GM21390 (cell line): ENCODE results near the gene OPALIN.

Experiments used
- ATAC-seq: cut with Tn5 transposase; IDR thresholded peaks from one replicate; pipeline ENCODE4 v1.9.1; 2021; ENCODE audit not compliant: unreplicated experiment

OPALIN gene

DNA sequence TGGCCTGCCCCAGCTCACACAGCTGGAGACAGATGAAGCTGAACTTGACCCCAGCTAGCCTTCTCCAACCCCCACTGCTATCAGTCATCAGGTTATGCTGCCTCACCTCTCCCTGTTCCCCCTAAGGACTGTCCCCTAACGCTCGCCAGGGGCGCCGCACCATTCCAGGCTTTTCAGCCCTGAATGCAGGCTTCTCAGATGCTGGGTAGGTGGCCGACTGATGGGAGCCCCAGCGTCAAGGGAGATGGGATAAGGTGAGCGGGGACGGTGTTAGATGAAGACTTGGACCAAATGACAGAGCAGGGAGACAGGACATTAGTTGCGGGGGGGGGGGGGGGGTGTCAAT lies 15.8 kb upstream of the OPALIN start:
- ATAC-seq, result no peak

GRCh38 chr10:96374004-96374403 lies 15.2 kb upstream of the OPALIN start:
- ATAC-seq, result no peak

DNA sequence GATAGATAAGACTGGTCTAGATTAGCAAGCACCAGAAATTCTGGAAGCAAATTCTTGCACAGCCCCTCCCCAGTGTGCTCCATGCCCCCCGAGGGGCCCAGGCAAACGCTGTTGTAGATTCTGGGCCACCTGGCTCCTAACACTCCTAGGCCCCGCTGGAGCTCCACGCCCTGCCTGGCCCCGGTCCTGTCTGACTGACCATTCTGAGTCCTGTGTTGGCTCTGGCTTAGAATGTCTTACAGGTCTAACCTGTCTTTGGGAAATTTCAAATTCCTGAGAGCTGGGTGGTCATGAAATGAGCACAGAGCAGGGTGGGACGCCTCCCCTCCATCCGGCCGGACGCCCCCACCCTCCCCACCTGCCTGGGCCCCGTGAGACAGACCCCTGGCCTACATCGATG lies 12.6 kb upstream of the OPALIN start:
- no peak for ATAC-seq

- no peak for ATAC-seq
Measured at GRCh38 chr10:96370584-96371157, 11.9 kb upstream of the OPALIN start.

DNA sequence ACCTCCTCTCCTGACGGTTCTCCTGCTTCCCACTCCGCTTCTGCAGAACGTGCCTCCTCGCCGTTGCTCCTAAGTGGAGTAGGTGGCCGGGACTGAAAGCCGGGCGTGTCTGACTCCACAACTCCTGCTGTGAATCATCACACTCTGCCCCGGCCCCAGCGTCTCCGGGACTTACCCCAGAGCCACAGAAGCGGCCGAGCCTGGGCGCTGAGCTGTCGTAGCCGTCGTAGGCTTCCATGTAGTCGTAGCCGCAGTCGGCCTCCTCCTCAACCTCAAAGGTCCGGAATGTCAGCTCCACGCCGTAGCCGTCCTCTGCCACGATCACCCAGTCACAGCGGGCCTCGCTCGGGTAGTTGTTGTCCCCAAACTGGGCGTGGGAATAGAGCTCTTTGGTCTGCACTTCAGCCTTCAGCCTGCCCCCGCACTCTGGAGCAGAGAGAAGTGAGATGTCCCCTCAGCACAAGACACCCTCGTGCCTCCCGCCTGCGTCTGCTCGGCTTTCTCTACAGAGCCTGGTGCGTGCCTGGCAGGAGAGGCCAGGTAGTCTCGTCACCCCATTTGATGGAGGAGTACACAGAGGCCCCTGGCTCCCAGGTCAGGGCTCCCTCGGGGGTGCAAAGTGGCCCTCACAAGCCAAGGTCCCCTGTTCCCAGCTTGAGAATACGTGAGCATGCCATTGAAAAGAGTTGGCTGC lies 11.2 kb upstream of the OPALIN start:
- ATAC-seq, result no peak

DNA sequence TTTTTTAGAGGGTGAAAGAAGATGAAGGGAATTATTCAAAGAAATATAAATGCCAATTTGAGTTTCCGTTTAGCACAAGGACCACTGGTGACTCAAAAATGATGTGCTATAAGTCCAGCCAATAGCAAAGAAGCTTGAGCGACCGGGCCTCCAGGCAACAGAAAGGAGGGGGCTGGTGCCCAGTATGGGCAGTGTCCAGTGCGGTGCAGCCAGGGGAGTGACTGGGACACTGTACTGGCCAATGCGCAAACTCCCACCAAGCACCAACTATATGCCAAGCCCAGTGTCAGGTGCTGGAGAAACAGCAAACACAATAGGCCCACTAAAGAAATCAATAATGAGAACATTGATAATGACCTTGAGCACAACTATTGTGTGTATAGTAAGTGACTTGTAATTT lies 10.2 kb upstream of the OPALIN start:
- no peak for ATAC-seq

DNA sequence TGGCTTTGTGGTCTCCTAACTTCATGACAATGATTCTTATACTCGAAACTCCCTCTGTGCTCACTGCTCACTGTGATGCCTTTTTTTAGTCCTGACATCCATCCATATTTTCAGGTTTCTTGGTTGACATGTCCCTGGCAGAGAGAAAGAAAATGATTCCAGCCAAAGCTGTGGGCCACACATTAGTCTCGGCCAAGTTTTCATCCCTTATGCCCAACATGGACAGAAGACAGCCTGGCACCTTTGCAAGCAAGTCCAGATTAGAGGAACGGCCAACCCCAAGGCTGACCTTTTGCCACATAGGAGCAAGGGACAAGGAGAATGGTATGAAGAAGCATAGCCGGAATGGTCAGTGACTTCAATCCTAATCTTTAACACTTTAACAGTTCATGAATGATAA lies 8.7 kb upstream of the OPALIN start:
- ATAC-seq, result no peak

DNA sequence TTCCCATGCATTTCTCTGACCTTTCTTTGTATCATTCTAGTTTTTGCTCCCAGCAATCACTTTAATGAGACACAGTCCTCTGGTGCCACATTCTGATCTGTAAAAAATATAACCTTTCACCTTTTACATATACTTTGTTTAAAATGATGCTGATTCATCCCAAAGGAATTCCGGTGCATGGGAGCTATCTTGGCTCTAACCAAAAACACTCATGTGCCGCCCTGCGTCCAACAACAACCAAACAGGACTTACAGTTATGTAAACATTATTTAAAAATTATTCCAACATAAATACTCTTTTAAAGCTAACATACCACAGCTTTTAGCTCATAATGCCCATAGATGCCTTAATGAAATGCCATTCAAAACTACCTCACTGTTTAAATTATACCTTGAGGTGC lies 7.7 kb upstream of the OPALIN start:
- ATAC-seq, result no peak

DNA sequence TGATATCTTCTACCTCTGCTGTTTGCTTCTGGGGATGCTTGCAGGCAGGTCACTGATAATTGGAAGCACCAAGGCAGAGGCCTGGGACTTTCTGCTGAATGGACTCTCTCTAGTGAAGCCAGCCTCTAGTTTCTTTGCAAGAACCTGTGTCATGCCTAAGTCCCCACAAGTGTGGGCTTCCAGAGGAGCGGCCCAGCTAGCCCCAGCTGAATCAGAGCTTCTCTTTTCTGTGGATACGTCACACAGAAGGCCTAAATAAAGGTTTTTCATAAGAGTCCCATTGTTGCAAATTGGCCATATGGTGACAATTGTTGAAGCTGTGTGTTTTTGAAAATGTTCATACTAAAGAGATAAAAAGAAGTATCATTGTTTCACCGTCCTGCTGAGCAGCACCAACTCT lies 6.8 kb upstream of the OPALIN start:
- ATAC-seq, result no peak

GRCh38 chr10:96360766-96361165 lies 2.0 kb upstream of the OPALIN start:
- ATAC-seq, result no peak

- ATAC-seq, result no peak
Measured at GRCh38 chr10:96360331-96360730, 1.5 kb upstream of the OPALIN start.

GRCh38 chr10:96359616-96360015 lies 814 bp upstream of the OPALIN start:
- no peak for ATAC-seq

GRCh38 chr10:96357038-96357620 lies 1.7 kb downstream of the OPALIN start:
- no peak for ATAC-seq

- no peak for ATAC-seq
Measured at GRCh38 chr10:96352582-96352981, 6.2 kb downstream of the OPALIN start.

GRCh38 chr10:96352027-96352426 lies 6.8 kb downstream of the OPALIN start:
- ATAC-seq, result no peak

GRCh38 chr10:96346295-96346694 lies 12.5 kb downstream of the OPALIN start:
- no peak for ATAC-seq

- no peak for ATAC-seq
Measured at GRCh38 chr10:96345222-96345621, 13.6 kb downstream of the OPALIN start.

DNA sequence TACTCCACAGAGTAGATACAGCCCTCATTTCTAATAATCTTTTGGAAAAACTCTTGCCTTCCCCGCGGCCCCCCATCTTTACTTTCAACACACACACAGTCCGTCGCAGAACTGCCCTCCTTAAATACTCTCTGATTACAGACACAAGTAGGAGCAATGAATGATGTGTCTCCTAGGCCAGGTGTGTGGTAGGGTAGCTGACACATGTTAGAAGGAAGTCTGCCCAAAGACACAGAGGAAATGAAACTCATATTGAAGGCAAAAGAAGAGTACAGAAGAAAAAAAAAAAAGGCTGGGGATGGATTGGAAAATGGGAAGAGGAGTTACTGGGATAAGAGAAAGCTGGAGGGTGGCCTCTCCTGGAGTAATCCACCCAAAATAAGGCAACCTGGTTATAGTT lies 14.6 kb downstream of the OPALIN start:
- no peak for ATAC-seq

GRCh38 chr10:96342402-96342801 lies 16.4 kb downstream of the OPALIN start:
- no peak for ATAC-seq

DNA sequence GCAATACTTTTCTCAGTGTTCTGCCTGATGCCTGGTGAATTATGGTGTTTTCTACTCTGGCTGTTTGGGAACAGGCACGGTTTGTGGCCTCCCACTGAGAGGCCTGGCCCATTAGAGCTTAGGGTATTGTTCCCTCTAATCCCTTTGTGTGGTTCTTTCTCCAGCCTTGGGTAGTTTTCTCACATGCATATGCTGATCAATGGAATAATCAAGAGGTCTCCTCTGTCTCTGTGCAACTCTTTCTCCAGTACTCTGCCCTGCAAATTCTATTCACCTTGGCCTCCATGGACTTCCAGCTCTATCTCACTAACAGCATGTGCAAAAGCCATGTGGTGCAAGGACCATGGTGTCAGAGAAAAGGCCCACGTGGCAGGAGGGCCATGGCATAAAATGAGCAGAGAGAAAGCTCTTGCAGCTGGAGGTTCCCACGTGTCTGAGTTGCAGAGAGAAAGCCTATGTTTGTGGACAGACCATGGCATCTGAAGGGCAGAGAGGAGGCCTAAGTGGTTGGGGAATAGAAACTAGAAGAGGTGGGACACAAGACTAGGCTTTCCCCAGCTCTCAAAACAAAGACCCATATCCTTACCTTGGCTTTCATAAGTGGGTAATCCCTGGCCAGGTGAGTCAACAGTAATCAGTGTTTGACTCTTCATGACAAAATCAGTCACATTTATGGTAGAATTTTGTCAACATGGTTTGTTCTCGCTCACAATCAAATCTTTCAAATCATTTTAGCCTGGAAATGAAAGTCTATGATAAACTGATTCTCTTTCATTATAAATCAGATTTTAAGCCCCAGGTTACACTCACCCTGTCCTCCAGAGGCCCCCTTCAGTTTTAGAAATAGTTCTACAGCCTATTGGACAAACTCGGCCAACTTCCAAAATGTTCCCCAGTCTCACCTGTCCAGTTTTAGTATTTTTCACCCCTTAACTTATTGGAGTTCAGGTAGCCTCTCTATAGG lies 17.3 kb downstream of the OPALIN start:
- ATAC-seq, result no peak
